Mesendoderm (in vitro differentiated cells): Measurements from ENCODE around the gene CMYA5.
"Not testable (repeated sequence)": the region's sequence is repeated elsewhere in the genome, so short reads cannot be mapped to it uniquely, and the experiment has no call there.

Experiments
- DNase-seq: peaks from one replicate; pipeline ENCODE4 v3.0.0; 2013
- H2AK5ac ChIP-seq: 2 replicates; pipeline ENCODE4 v1.6.1; 2013; ENCODE audit warnings: low read length, inconsistent platforms
- H2BK120ac ChIP-seq: 2 replicates; pipeline ENCODE4 v1.6.1; 2013; ENCODE audit warnings: low read depth, mild to moderate bottlenecking, low read length, moderate library complexity, mixed read lengths
- H2BK15ac ChIP-seq: replicated peaks from 2 replicates; pipeline ENCODE4 v1.6.1; 2013; ENCODE audit warnings: low read depth, mild to moderate bottlenecking, moderate library complexity
- H2BK5ac ChIP-seq: 2 replicates; pipeline ENCODE4 v1.6.1; 2013; ENCODE audit warnings: low read length, inconsistent platforms
- H3K18ac ChIP-seq: 2 replicates; pipeline ENCODE4 v1.6.1; 2013; ENCODE audit warnings: mild to moderate bottlenecking, low read length, mixed read lengths
- H3K23ac ChIP-seq: one replicate; pipeline ENCODE4 v1.6.1; 2013; ENCODE audit warnings: low read length
- H3K27ac ChIP-seq: 2 replicates; pipeline ENCODE4 v1.5.1; 2013; ENCODE audit warnings: low read depth, mild to moderate bottlenecking, inconsistent platforms, low read length, moderate library complexity
- H3K27me3 ChIP-seq: 2 replicates; pipeline ENCODE4 v1.6.1; 2013; ENCODE audit warnings: low read length, control low read depth, mild to moderate bottlenecking, inconsistent platforms; ENCODE audit not compliant: insufficient read depth, poor library complexity
- H3K36me3 ChIP-seq: 2 replicates; pipeline ENCODE4 v1.6.1; 2013; ENCODE audit warnings: low read length, inconsistent platforms; ENCODE audit not compliant: control insufficient read depth, insufficient read depth
- H3K4ac ChIP-seq: one replicate; pipeline ENCODE4 v1.6.1; 2013; ENCODE audit warnings: low read depth, mild to moderate bottlenecking, low read length, moderate library complexity
- H3K4me1 ChIP-seq: 2 replicates; pipeline ENCODE4 v1.6.1; 2013; ENCODE audit warnings: low read depth, low read length, inconsistent platforms; ENCODE audit not compliant: control insufficient read depth
- H3K4me2 ChIP-seq: 2 replicates; pipeline ENCODE4 v1.6.1; 2013; ENCODE audit warnings: low read length
- H3K4me3 ChIP-seq: 2 replicates; pipeline ENCODE4 v1.5.1; 2013; ENCODE audit warnings: mild to moderate bottlenecking, low read length
- H3K56ac ChIP-seq: one replicate; pipeline ENCODE4 v1.6.1; 2013; ENCODE audit warnings: low read length
- H3K79me1 ChIP-seq: 2 replicates; pipeline ENCODE4 v1.6.1; 2013; ENCODE audit warnings: low read length, inconsistent platforms
- H3K79me2 ChIP-seq: 2 replicates; pipeline ENCODE4 v1.6.1; 2013; ENCODE audit warnings: mild to moderate bottlenecking, low read length; ENCODE audit not compliant: control insufficient read depth, insufficient read depth
- H3K9ac ChIP-seq: 2 replicates; pipeline ENCODE4 v1.6.1; 2013; ENCODE audit warnings: low read length, inconsistent platforms
- H4K5ac ChIP-seq: one replicate; pipeline ENCODE4 v1.6.1; 2013; ENCODE audit warnings: low read length
- H4K8ac ChIP-seq: one replicate; pipeline ENCODE4 v1.6.1; 2013; ENCODE audit warnings: low read depth, mild to moderate bottlenecking, control low read depth, low read length, moderate library complexity
- WGBS: extraction: QIAGEN DNeasy Blood & Tissue Kit; methylation state at CpG from one replicate; pipeline ENCODE4 v1.1.7; 2013; ENCODE audit warnings: low lambda C conversion rate, missing lambda C conversion rate; ENCODE audit not compliant: insufficient coverage; ENCODE audit errors: extremely low coverage; 5-methylcytosine and 5-hydroxymethylcytosine counted together

CMYA5 gene

DNA sequence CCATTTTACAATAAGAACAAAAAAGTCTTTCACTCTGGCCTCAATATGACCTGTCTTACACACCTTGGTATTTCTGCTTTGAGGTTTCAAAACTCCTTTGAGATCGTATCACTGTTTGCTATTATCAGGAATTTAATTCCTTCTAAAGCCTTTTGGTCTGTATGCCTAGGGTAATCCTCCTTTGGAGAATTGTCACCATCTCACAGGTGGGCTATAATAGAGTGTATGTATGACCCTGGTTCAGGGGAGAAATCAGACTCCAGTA is 13.7 kb downstream of the CMYA5 start:
- no CpG with 5 or more reads among the region's 1 CpG for WGBS
- no peak for DNase-seq
- H3K79me1 ChIP-seq = no peaks in the 10 kb centered on the region

DNA sequence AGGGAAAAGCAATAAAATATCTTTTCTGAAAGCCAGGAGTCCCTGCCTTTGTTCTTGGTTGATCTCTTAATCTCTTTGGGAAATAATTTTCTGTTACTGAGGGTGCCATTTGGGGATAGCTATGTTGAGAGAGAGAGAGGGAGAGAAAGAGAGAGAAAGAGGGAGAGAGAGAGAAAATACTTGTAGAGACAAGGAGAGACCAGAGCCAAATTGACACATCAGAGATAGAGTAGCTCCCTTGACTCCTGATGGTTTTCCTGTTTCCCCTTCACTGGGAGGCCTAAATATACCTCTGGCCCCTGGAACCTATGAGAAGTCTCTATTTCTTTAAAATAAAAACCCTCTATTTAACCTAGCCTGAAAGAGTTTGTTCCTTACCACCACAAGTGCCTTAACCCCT is 14.9 kb downstream of the CMYA5 start:
- Histone ChIP-seq H3K18ac (no peak overlapping the region), H3K23ac (no peak overlapping the region), H2BK5ac (no peak overlapping the region), H3K27me3 (no peaks in the 10 kb centered on the region), H4K5ac (no peak overlapping the region), H3K56ac (no peak overlapping the region), H2BK15ac (no peak overlapping the region), H4K8ac (no peak overlapping the region), H2BK120ac (no peak overlapping the region), H3K4me2 (no peak overlapping the region), H3K36me3 (no peaks in the 10 kb centered on the region), H3K27ac (no peak overlapping the region), H3K4me1 (no peaks in the 10 kb centered on the region), H3K9ac (no peak overlapping the region), H3K4ac (no peak overlapping the region), H3K79me2 (no peaks in the 10 kb centered on the region), H2AK5ac (no peak overlapping the region), H3K79me1 (no peaks in the 10 kb centered on the region), H3K4me3 (no peak overlapping the region)
- no peak for DNase-seq

More for the DNA sequence above, 13.7 kb downstream of the CMYA5 start:
- no peak overlapping the region for H3K27ac ChIP-seq
- H3K18ac ChIP-seq = no peak overlapping the region
- H3K9ac ChIP-seq = no peak overlapping the region
- no peak overlapping the region for H3K4me2 ChIP-seq
- H2BK5ac ChIP-seq = no peak overlapping the region
- no peak overlapping the region for H3K4ac ChIP-seq
- H3K27me3 ChIP-seq = no peaks in the 10 kb centered on the region
- H2BK15ac ChIP-seq = no peak overlapping the region
- no peak overlapping the region for H2BK120ac ChIP-seq
- no peaks in the 10 kb centered on the region for H3K79me2 ChIP-seq
- no peaks in the 10 kb centered on the region for H3K36me3 ChIP-seq
- no peak overlapping the region for H2AK5ac ChIP-seq
- no peak overlapping the region for H3K4me3 ChIP-seq
- H3K4me1 ChIP-seq = no peaks in the 10 kb centered on the region
- no peak overlapping the region for H3K56ac ChIP-seq
- no peak overlapping the region for H4K5ac ChIP-seq
- H3K23ac ChIP-seq = no peak overlapping the region
- H4K8ac ChIP-seq = no peak overlapping the region

DNA sequence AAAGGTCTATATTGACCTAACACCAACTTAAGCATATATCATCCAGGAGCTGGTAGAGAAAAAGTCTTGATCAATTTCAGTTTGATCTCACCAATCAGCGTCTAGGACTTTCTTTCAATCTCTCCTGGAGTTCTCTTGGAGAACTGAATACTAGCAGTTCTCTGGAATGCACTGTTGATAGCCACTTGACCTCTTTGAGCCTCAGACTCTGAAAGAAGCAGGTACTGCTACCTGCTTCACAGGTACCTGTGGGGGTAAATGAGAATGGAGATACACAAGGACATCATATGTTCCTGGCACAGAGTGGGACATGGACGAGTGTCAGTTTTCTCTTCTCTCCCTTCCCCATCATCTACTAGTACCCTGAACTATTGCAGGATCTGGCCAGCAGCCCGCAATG is 16.0 kb downstream of the CMYA5 start:
- Histone ChIP-seq H3K27ac (no peak overlapping the region), H2BK120ac (no peak overlapping the region), H3K4ac (no peak overlapping the region), H3K4me3 (no peak overlapping the region), H3K23ac (no peak overlapping the region), H4K5ac (no peak overlapping the region), H3K18ac (no peak overlapping the region), H3K79me1 (no peaks in the 10 kb centered on the region), H3K79me2 (no peaks in the 10 kb centered on the region), H3K27me3 (no peaks in the 10 kb centered on the region), H3K9ac (no peak overlapping the region), H3K4me2 (no peak overlapping the region), H2BK15ac (no peak overlapping the region), H2BK5ac (no peak overlapping the region), H2AK5ac (no peak overlapping the region), H4K8ac (no peak overlapping the region), H3K4me1 (no peaks in the 10 kb centered on the region), H3K56ac (no peak overlapping the region), H3K36me3 (no peaks in the 10 kb centered on the region)
- no CpG with 5 or more reads among the region's 3 CpGs for WGBS
- no peak for DNase-seq

DNA sequence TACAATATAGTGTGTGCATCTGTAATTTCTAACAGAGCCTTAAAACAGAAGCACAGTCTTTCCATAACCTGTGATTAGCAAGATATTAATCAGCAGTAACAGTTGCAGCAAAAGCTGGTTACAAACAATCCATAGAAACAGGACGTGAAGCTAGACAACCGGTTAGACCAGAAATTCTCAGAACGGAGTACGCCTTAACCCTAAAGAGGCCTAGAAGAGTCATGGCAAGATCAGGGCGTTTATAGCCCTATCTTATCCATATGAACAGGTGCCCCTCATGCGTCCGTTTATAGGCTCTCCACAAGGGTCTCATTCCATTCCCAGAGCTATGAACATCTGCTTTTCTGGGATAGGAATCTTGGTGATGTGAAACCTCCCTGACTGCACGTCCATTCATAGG is 16.7 kb downstream of the CMYA5 start:
- H3K79me2 ChIP-seq, H3K27ac ChIP-seq, H3K36me3 ChIP-seq, H3K18ac ChIP-seq, H2AK5ac ChIP-seq, H3K23ac ChIP-seq, H4K8ac ChIP-seq, DNase-seq, H2BK15ac ChIP-seq, H3K79me1 ChIP-seq, H3K4me1 ChIP-seq, H3K4me2 ChIP-seq, H3K9ac ChIP-seq, H3K4ac ChIP-seq, H3K56ac ChIP-seq, H3K27me3 ChIP-seq, H2BK120ac ChIP-seq, H4K5ac ChIP-seq, H3K4me3 ChIP-seq, H2BK5ac ChIP-seq: not testable (repeated sequence)
- WGBS = no CpG with 5 or more reads among the region's 8 CpGs

DNA sequence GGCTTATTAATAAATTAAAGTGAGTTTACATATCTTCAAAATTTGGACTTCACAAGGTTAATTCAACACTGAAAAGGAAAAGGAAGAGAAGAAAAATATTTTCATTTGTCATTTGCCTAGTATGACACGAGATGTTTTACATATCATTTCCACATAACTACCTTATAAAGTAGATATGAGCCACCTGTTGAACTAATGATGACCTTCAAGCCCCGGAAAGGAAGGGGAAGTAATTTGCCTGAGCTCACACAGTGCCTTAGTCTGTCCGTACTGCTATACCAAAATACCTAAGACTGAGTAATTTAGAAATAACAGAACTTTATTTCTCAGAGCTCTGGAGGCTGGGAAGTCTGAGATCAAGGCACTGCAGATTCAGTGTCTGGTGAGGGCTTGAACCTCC is 17.9 kb downstream of the CMYA5 start:
- H3K79me1 ChIP-seq = no peaks in the 10 kb centered on the region
- H3K4ac ChIP-seq = no peak overlapping the region
- H3K4me1 ChIP-seq = no peaks in the 10 kb centered on the region
- no peaks in the 10 kb centered on the region for H3K36me3 ChIP-seq
- H2BK120ac ChIP-seq = no peak overlapping the region
- no CpG with 5 or more reads among the region's 3 CpGs for WGBS
- no peak overlapping the region for H4K5ac ChIP-seq
- H4K8ac ChIP-seq = no peak overlapping the region
- H3K18ac ChIP-seq = no peak overlapping the region
- H2BK15ac ChIP-seq = no peak overlapping the region
- H3K79me2 ChIP-seq = no peaks in the 10 kb centered on the region
- no peak overlapping the region for H3K4me3 ChIP-seq
- no peak overlapping the region for H3K27ac ChIP-seq
- H3K23ac ChIP-seq = no peak overlapping the region
- no peak overlapping the region for H2BK5ac ChIP-seq
- no peaks in the 10 kb centered on the region for H3K27me3 ChIP-seq
- no peak overlapping the region for H3K56ac ChIP-seq
- H2AK5ac ChIP-seq = no peak overlapping the region
- no peak overlapping the region for H3K9ac ChIP-seq
- no peak overlapping the region for H3K4me2 ChIP-seq
- no peak for DNase-seq

DNA sequence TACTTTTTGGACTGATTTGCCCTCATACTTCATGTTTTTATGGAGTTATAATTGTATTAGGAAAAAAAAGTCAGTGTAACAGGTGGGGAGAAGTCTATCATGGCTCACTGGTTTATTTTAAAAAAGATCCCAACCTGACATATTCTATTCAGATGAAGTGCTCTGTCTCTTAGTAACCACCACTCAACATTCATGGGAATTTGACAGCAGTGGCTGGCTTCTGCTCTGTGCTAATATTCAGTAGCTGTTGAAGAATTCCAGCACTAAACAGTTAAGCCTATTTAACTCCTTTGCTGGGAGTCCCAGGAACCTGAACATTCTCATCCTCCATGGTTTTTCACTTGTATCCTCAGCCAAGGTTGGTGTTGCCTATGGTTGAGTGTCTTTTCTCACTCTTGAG is 23.1 kb downstream of the CMYA5 start:
- no peak overlapping the region for H3K18ac ChIP-seq
- H3K27ac ChIP-seq = no peak overlapping the region
- no peak overlapping the region for H3K4me3 ChIP-seq
- no peak overlapping the region for H3K23ac ChIP-seq
- H4K5ac ChIP-seq = no peak overlapping the region
- H2BK5ac ChIP-seq = no peak overlapping the region
- DNase-seq = no peak
- H2BK120ac ChIP-seq = no peak overlapping the region
- no peak overlapping the region for H3K56ac ChIP-seq
- H3K4me2 ChIP-seq = no peak overlapping the region
- H2BK15ac ChIP-seq = no peak overlapping the region
- H2AK5ac ChIP-seq = no peak overlapping the region
- no peaks in the 10 kb centered on the region for H3K27me3 ChIP-seq
- no peaks in the 10 kb centered on the region for H3K36me3 ChIP-seq
- no peak overlapping the region for H3K9ac ChIP-seq
- no peaks in the 10 kb centered on the region for H3K79me2 ChIP-seq
- no peak overlapping the region for H3K4ac ChIP-seq
- H4K8ac ChIP-seq = no peak overlapping the region
- H3K79me1 ChIP-seq = no peaks in the 10 kb centered on the region
- no peaks in the 10 kb centered on the region for H3K4me1 ChIP-seq
